Activated CD4-positive, alpha-beta T cell treated with anti-CD3 and anti-CD28 coated beads for 48 hours (primary cell): Measurements from ENCODE around the gene MCF2L.

Experiments
- DNase-seq: peaks from one replicate; pipeline ENCODE4 v3.0.0-alpha.2; 2020

MCF2L gene

DNA sequence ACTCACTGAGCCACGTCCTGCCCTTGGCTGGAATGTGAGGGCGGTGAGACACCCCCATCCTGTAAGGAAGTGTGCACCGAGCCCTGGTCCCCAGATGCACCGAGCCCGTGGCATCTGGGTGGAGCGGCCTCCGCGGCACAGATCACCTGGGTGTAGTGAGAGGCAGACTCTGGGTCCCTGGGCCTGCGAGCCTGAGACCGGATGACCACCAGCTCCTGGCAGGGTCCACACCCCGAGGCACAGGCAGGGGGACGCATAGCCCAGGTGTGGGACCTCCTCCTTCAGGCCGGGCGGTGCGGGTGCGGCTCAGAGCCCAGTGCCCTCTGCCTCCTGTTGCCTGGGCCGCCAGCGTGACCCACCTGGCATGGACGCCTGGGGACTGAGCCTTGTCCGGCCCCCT lies 12.4 kb downstream of the MCF2L start:
- DNase-seq: no peak

DNA sequence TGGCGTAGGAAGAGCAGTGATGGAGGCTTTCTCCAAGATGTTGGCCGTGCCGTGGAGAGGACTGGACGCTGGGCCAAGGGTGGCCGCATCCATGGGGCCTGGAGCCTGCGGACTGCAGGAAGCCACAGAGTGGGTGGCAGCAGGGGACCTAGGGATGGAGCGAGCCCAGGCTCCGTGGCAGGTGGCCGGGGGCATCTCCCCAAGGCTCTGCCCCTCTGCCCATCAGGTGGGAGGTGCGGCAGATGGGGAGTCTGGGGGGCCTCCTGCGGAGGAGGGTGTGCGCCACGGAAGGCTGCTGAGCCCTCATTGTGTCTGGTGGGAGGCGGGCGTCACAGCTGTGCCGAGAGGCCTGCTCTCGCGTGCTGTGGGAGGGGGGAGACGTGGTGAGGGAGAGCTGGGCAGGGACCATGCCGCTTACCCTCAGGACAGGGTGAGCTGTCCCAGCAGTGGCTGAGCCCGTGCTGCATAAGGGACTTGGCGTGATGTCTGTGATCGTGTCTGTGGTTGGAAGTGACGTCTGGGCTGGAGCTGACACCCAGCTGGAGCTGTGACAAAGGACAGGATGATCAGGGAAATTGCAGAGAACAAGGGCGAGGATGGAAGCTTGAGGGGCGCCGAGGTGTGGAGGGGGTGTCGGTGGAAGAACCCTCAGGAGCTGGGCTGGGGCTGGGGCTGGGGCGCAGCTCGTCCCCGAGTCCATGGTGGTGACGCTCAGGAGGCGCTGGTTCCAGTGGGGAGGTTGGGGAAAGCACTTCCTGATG lies 13.4 kb downstream of the MCF2L start:
- no peak for DNase-seq

DNA sequence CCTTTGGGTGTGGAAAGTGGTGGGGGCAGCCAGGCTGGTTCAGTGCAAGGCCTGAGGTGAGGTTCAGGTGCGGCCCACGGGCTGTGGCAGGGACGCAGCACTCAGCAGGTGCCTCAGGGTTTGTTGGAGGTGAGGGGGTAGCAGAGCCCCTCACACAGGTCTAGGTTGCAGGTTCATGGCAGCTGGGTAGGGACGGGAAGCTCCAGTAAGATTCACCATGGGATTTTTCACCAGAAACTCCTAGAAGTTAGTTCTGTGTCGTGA lies 14.0 kb downstream of the MCF2L start:
- DNase-seq: no peak

DNA sequence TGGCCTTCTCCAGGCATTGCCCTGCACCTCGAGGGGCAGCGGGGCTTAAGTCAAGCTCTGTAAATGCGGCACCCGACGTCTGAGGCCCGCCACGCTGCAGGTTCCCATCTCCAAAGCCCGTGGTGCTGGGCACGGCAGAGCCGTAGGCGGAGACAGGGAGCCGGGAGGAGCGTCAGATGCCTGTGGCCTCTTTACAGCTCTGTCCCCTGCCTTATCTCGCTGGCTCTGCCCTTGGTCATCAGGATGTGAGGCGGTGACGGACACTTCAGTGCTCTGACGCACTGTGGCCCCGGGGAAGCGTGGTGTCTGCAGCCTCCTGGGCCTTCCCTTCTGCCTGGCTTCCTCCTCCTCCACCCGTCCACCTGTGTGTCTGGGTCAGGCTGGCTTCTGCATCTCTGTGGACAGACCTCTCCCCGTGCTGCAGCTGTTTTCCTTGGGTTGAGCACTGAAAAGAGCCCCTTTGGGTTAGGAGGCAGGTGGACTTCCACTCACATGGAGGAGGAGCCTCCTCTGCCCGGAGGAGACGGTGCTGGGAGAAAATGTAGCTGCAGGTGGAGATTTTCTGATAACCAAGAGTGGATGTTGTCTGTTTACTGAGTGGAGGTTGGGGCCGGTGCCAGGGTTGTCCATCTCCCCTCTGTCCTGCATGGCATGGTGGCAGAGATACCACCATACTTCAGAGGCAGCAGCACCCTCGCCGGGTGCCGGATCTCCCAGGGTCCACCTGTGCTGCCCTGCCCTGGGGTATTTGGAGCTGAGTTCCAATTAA lies 14.6 kb downstream of the MCF2L start:
- no peak for DNase-seq

DNA sequence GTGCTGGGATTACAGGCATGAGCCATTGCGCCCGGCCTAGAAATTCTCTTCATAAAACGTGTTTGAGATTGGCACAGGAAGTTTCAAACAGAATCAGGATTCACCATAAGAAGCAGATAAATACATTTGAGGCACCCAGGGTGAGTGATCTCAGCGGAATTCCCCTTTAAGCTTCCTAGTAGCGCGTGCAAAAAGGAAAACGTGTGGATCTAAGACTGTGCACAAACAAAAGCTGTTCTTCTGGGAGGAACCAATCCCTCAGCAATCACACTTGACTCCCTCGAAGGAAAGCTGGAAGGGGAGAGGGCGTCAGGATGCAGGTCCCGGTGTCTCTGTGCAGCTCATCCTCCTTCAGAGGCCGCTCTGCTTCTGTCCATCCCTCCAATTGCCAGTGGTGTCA lies 15.5 kb downstream of the MCF2L start:
- no peak for DNase-seq

DNA sequence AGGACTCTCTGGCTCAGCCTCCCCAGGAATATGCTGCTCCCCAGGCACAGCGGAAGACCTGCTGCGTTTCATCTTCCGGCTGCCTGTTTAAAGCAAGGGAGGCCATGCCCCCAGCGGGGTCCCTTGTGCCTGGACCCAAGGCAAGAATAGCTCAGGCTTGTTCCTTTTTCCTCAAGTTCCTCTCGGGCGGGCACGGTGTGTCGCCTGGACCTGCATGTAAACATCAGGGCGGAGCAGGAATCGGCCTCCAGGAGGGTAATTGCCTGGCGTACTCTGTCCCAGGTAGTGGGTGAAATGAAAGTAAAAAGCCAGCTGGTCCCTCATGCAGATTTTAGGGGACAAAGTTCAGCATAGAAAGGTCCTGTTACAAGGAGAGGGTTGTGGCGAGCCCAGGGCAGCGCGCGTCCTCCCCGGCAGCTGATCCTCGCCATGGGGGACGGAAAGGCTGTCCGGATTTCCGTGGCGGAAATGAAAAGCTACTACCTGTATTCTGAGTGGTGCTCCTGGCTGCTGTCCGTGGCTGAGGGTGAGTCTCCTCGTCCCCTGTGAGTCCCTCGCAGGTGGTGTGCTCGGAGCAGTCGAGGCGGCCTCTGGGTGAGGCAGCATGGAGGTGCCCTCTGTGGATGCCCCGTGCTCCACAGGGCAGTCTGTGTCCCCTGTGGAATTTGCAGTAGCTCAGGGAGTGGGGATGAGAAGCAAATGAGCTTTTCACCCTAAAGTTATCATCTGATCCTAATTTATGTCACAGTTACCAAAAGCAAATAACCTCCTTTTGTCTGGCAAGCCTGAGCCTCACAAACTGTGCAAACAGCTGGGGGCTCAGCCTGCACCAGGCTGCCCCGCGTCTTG lies 16.2 kb downstream of the MCF2L start:
- DNase-seq: no peak

DNA sequence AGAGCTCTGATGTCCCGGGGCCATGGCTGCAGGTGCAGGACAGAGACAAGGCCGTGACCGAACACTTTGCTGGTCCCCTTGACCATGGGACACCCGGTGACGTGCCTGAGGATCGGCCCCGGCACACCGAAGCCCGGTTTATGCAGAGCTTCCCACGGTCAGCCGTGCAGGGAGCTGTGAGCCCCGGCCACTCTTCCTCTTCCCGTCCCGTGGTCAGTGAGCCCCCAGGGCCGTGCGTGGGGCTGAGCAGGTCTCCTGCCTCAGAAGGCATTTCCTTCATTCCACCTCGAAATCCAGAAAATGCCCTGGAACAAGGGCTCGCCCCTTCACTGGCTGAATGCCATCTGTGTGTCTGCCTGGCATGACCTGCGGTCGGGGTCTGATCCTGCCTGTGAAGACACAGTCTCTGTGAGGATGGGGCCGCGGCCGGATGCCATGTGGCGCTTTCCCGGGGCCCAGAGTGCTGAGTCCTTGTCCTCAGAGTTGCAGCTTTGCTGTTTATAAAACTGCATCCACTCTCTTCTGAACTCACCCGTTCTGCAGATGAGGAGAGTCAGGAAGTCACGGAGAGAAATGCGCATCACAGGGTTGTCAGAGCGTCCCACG lies 16.9 kb downstream of the MCF2L start:
- no peak for DNase-seq

DNA sequence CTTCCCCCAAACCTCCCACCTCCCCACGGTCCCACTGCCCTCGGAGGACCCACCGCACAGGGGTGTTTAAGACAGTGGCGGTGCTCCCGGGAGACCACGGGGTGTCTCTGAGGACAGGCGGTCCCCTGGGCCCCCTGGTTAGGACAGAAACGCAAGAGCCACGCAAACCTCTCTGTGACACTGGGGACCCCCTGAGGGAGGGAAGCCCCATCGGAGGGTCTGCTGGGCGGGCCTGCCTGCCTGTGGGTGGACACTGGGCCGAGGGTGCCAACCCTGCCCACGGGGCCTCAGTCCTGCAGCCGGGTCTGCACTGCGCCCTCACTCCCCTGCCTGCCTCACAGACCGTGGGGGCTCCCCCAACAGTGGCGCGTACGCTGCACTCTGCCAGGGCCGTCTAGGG lies 17.5 kb downstream of the MCF2L start:
- DNase-seq: no peak

DNA sequence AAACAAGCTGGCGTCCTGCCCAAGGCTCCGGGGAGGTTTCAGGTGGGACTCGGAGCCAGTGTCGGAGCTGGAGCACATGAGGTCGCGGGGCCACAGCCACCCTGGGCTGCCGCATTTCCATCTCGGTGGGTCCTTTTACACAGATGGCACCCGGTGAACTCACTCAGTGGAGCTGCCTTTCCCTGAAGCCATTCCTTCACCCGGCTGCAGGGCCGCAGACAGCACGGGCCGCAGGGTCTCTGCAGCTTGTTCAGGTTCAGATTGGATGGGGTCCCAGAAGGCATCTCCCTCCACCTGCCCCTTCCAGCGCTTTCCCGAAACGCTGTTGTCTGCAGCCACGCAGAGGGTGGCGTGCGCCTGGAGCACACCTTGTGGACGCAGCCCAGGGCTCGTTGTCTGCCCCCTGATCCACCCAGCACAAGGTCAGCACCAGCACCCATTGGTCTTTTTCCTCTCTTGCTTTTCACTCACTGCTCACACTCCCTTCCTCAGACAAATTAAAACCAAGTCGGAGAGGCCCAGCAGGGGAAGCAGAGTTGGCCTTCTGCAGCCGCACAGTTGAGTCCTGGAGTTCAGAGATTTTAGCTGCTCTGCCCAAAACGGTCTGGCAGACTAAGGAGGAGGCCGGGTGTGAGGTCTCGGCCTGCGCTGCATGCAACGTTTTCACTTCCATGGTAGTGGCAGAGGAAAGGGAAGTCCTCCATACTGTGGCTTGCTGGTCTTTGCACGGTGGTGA lies 18.1 kb downstream of the MCF2L start:
- DNase-seq: no peak

DNA sequence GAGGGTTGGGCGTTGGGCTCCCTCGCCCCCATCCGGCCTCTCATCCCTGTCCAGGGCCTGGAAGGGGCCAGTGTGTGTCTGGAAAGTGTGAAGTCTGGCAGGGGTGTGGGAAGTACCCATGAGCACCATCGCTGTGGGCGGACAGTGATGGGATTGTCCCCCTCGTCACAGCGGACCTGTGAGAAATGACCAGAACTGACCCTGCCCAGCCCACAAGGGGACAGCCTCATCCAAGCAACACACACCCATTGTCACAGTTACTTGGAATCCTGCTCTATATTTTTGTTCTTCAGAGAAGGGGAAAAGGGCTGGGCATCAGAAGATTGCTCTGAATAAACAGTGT lies 18.6 kb downstream of the MCF2L start:
- DNase-seq: no peak

DNA sequence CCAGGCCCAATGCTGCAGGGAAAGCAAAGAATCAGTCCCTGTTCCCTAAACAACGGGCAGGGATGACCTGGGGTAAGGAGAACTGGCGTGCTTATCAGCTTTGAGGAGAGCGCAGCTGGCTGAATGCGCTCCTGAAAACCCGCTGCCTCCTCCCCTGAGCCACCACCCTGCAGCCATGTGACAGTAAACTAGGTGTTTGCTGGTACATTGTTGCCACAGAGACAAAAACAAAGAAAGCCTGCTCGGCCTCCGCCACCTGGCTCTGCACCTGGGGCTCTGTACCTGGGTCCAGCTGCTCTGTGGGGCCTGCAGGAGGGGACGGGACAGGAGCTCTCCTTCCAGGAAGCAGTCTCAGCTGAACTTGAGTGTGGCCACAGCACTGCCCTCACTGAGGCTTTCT lies 21.8 kb downstream of the MCF2L start:
- no peak for DNase-seq

DNA sequence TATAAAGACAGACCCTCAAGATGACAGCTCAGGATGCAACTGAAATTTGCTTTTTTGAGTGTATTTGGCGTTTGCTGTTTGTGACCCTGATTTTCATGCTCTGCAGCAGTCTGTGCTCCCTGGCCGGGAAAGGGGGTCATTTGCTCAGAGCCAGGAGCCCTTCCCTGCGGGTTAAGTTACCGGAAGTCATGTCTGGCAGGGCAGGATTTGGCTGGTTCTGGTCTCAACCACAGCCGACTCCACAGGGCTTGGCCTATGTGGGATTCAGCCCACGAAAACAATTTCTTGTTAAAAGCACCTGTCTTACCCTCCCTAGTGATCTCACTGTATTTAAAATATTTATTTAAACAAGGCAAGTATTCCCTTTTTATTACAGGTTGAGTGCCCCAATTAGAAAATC lies 22.6 kb downstream of the MCF2L start:
- no peak for DNase-seq

DNA sequence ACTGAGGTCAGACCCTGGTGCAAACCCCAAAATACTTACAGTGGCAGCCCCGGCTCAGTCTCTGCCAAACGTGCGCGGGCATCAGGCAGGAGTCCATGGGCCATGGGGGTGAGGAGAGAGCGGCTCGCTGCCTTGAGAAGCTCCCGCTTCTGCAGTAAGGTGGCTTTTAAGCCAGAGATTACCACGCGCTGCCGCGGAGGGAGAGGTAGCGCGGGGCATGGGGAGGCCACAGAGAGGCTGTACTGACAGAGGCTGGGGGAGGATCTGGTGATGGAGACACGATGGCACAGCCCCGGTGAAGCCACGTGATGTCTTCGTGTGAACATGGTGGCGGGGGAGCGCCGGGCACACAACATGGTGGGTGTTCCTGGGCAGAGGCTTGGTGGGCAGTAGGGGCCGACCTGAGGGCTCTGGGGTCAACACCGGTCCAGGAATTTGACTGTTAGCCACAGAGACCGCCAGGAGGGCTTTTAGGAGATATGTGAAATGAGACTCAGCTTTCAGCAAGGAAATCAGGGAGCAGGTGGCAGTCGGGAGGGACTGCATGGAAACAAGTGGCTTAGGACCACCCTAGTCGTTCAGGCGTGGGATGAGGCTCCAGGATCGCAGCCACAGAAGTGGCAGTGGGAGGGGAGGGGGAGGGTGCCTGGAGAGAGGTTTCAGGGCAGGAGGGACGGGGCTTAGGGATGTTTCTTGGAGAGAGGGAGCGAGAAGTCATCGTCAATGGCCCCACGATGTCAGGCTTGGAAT lies 24.1 kb downstream of the MCF2L start:
- no peak for DNase-seq

DNA sequence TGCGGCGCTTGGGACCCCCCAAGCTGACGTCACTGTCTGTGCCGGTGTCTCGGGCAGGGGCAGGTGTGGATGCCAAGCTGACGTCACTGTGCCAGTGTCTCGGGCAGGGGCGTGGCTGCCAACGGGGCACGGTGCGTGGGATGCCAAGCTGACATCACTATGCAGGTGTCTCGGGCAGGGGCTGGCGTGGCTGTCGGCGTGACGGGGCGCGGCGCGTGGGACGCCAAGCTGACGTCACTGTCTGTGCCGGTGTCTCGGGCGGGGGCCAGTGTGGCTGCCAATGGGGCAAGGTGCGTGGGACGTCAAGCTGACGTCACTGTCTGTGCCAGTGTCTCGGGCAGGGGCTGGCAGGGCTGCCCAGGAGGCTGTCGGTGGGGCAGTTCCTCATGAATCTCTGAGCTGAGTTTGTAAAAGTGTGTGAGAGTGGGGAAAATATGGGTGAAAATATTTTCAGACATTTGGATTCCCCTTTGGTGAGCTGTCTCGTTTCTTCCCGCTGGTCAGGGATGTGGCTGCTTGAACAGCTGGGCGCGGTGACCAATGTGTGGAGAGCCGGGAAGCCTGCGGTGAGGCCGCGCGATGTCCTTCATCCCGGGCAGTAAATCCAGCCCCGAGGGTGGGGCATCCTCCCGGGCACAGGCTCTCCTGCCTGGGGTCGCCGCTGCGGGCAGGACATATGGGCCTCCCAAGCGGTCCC lies 25.2 kb downstream of the MCF2L start:
- no peak for DNase-seq

DNA sequence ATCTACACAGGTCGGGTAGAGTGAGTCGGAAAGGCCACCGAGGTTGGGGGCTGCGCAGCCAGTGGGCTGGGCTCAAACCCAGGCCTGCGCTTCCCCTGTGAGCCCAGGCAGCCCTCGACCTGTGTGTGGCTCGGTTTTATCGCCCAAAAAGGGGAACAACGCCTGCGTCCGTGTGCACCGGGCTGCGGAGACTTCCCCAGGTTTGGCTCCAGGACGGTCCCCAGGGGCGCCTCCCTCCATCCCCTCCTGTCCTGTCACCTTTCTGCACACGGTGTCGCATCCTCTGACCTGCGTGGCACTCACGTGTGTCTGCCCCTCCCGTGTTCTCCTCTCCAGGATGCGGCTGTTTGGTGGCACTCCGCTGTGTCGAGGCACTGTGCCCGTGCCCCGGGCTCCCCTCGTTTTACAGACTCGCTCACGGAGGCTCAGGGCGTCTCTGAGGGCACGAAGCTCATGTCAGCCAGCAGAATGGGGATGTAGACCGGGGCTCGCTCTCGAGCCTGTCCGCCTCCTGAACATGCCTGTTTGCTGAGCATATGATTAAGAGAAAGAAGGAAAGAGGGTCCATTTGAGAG lies 25.9 kb downstream of the MCF2L start:
- no peak for DNase-seq

DNA sequence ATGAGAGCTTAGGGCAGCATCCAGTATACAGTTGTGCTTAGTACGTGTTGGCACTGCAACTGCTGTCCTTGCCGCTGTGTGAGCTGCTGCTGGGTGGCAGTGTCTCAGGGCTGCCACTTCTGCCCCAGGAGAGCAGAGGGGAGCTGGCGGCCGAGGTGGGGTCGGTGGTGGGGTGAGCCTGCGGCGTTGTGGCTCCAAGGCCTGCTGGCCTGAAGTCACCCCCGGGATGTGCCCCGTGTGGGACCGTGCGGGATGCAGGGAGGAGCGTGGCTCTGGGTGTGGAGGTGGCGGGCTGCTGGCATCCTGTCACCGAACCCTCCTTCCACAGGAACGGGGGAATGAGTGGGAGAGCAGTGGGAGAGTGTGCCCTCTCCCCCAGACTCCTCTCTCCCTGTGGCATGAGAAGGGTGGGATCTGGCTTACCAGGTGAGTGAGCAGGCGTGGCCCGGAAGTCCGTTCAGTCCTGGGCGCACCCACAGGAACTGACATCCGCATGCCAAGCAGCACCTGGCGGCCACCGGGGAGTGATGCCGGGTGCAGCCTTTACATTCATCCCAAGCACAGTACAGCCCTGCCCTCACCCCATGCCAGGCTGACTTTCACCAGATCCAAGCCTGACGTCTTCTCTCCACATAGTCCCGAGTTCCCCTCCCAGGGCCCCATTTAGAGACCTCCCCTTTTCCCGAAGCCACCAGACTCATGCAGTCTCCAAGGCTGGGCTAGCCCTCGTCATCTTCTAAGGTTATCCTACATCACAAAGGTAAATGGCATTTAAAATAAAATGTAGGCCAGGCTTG lies 26.6 kb downstream of the MCF2L start:
- no peak for DNase-seq

DNA sequence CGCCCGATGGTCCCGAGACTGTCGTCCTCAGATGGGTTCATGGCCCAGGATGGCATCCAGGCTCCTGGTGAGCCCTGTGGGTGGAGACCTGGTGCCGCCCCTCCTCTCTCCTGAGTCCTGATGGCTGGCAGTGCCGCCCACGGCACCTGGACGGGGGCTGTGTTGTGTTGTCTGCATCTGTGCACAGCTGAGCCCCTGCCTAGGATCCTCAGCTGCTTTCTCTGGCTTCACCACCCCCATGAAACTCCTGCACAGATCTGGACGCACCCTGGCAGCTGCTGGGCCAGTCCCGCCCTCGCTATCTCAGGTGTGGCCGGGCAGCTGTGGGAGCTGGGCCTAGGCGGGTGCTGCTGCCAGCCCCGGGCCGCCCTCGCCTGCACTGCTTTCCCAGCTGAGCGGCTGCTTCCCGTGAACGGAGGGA lies 27.7 kb downstream of the MCF2L start:
- DNase-seq: no peak

DNA sequence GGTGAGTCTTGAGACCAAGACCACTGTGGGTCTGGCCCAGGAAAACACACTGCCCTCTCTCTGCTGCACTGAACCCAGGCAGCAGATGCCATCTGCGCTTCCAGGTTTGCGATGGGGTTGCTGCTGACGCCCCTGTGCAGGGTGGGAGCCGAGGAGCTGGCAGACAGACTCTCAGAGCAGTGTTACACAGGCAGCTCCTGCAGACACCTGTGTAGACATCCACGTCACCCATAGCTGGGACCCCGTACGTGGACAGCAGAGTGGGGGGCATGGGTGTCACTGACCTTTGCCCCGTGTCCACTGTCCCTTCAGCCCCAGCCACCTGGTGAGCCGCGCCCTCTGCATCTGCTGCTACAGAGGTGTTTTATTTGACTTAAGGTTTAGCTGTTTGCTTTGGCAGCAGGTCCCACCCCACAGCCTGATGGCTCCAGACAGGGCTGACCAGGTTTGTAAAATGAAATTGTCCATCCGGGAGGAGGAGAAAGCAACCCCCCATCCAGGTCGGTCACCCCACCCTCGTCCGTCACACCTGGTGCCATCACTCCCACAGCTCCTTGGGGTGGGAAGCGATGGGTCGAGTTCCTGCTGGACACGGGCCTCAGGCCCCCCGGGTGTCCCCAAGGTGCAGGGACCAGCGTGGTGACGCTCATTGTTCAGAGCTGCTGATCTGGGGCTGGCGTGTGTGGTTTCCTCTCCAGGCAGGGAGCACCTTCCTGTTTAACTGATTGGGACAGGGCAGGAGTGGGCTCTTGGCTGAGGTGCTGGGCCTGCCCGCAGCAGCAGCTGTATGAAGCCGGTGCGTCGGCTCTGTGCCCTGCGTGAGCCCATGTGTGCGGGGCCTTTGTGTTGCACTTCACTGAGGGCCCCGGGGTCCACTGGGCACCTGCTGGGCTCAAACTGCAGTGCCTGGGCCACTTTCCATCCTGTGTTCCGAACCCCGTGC lies 28.4 kb downstream of the MCF2L start:
- DNase-seq: no peak
